Breast epithelium (tissue), 4 donors: ENCODE results near the gene ARMC9. TPM values are rescaled to one million over a fixed set of nuclear protein-coding genes. Genes with fewer than 3 reads are reported as not detected.
"Not testable (repeated sequence)": the region's sequence is repeated elsewhere in the genome, so short reads cannot be mapped to it uniquely, and the experiment has no call there.

ENCODE experiments used
- DNase-seq, 2 donors: peaks; one replicate each; pipeline ENCODE4 v3.0.0-alpha.2; 2019; ENCODE audit warnings: low spot score in 2 of 2
- H3K27ac ChIP-seq, 2 donors: fragments of 200-600 bp; sonication (generic) in 1 of 2; one replicate each; pipeline ENCODE4 v1.5.1; 2016 to 2019; ENCODE audit warnings: mild to moderate bottlenecking in 1 of 2
- H3K27me3 ChIP-seq, 2 donors: fragments of 200-600 bp; sonication (generic) in 1 of 2; one replicate each; pipeline versions ENCODE4 v1.5.1 to v1.6.0; 2017 to 2019; ENCODE audit warnings: control low read depth in 1 of 2, mild to moderate bottlenecking in 1 of 2
- H3K36me3 ChIP-seq: fragments of 200-600 bp; one replicate; pipeline ENCODE4 v1.5.1; 2019
- H3K4me1 ChIP-seq, 2 donors: fragments of 200-600 bp; sonication (generic); one replicate each; pipeline ENCODE4 v1.5.1; 2016 to 2019; ENCODE audit warnings: control low read depth in 1 of 2
- H3K4me3 ChIP-seq, 3 donors: fragments of 200-600 bp; sonication (generic); 1 replicate in 2 of 3; 2 replicates in 1 of 3; pipeline ENCODE4 v1.5.1; 2016 to 2019; ENCODE audit warnings: mild to moderate bottlenecking in 3 of 3, moderate library complexity in 2 of 3
- H3K9me3 ChIP-seq, 2 donors: fragments of 200-600 bp; sonication (generic) in 1 of 2; one replicate each; pipeline ENCODE4 v1.5.1; 2016 to 2019; ENCODE audit warnings: control low read depth in 1 of 2
- CTCF ChIP-seq, 3 donors: fragments of 450-650 bp; IDR thresholded peaks; one replicate each; pipeline ENCODE4 v1.5.1; 2016 to 2017; ENCODE audit warnings: antibody characterized with exemption in 3 of 3, mild to moderate bottlenecking in 3 of 3, moderate library complexity in 3 of 3
- POLR2A ChIP-seq: fragments of 450-650 bp; IDR thresholded peaks from one replicate; pipeline ENCODE4 v1.6.1; 2016; ENCODE audit warnings: antibody characterized with exemption, mild to moderate bottlenecking, moderate library complexity
- POLR2AphosphoS5 ChIP-seq, 3 donors: sonication (generic); formaldehyde crosslinking; IDR thresholded peaks; one replicate each; pipeline ENCODE4 v1.6.1; 2017; ENCODE audit warnings: antibody characterized with exemption in 3 of 3
- intact Hi-C: fragments of 100-400 bp; cut with DNase I; formaldehyde crosslinking; loops from one replicate; pipeline ENCODE4 v1.15.1; 2023; ENCODE audit warnings: low total_unique reads
- total RNA-seq, 3 donors: library from RNA; depleted of rRNA; stranded (reverse); fragments of >200 nt; gene quantifications; one replicate each; pipeline ENCODE4 v1.1.0, GENCODE V29; 2016

The ARMC9 gene
- total RNA-seq, 3 donors from 2014 or later, result 4.0 to 20.8 (median 18.0) TPM

- peak; percentile 66 for DNase-seq
- H3K27ac ChIP-seq, result peak overlapping the region; percentile 89 to 98
- TF ChIP-seq POLR2AphosphoS5 (IDR thresholded peaks at IDR 0.05) (peak in 2 of 3 donors; percentile 52 to 53), CTCF (IDR thresholded peaks at IDR 0.05) (no peak), POLR2A (no peak)
- intact Hi-C loops, result no loop called here
- H3K27me3 ChIP-seq, result no peaks in the 10 kb centered on the region
- peak overlapping the region; percentile 35 to 66 (median 47) for H3K4me3 ChIP-seq
- no peaks in the 10 kb centered on the region for H3K36me3 ChIP-seq
- no peaks in the 10 kb centered on the region for H3K9me3 ChIP-seq
- peaks cover 0 to 6% of the 10 kb centered on the region in 2 donors for H3K4me1 ChIP-seq
Measured at GRCh38 chr2:231190531-231191197, 7.8 kb upstream of the ARMC9 start.

GRCh38 chr2:231191896-231192872 lies 6.2 kb upstream of the ARMC9 start:
- H3K27me3 ChIP-seq, result no peaks in the 10 kb centered on the region
- TF ChIP-seq POLR2A, result no peak
- peak in 1 of 3 donors; percentile 57 for TF ChIP-seq CTCF (IDR thresholded peaks at IDR 0.05)
- TF ChIP-seq POLR2AphosphoS5 (IDR thresholded peaks at IDR 0.05), result peak; percentile 18 to 78 (median 61)
- DNase-seq, result peak in 1 of 2 donors; percentile 49
- H3K36me3 ChIP-seq, result no peaks in the 10 kb centered on the region
- H3K27ac ChIP-seq, result peak overlapping the region; percentile 89 to 98
- no peaks in the 10 kb centered on the region for H3K9me3 ChIP-seq
- H3K4me1 ChIP-seq, result peaks cover 0 to 6% of the 10 kb centered on the region in 2 donors
- intact Hi-C loops, result no loop called here
- H3K4me3 ChIP-seq, result peak overlapping the region in 1 of 3 donors; percentile 25

- Histone ChIP-seq H3K4me3 (no peak overlapping the region), H3K27ac (peak overlapping the region in 1 of 2 donors; percentile 98), H3K36me3 (no peaks in the 10 kb centered on the region), H3K9me3 (no peaks in the 10 kb centered on the region), H3K4me1 (peaks cover 0 to 6% of the 10 kb centered on the region in 2 donors), H3K27me3 (no peaks in the 10 kb centered on the region)
- DNase-seq, result no peak
- intact Hi-C loops, result no loop called here
- TF ChIP-seq POLR2A (no peak), CTCF (IDR thresholded peaks at IDR 0.05) (no peak), POLR2AphosphoS5 (IDR thresholded peaks at IDR 0.05) (no peak)
Measured at GRCh38 chr2:231193216-231193615, 5.2 kb upstream of the ARMC9 start.

GRCh38 chr2:231196592-231196991 lies 1.8 kb upstream of the ARMC9 start:
- intact Hi-C loops, result no loop called here
- H3K27ac ChIP-seq, result no peak overlapping the region
- TF ChIP-seq CTCF (IDR thresholded peaks at IDR 0.05), result no peak
- TF ChIP-seq POLR2AphosphoS5 (IDR thresholded peaks at IDR 0.05), result no peak
- no peak for TF ChIP-seq POLR2A
- peaks cover 0 to 2% of the 10 kb centered on the region in 2 donors for H3K4me1 ChIP-seq
- H3K4me3 ChIP-seq, result no peak overlapping the region
- no peaks in the 10 kb centered on the region for H3K27me3 ChIP-seq
- H3K36me3 ChIP-seq, result no peaks in the 10 kb centered on the region
- DNase-seq, result no peak
- no peaks in the 10 kb centered on the region for H3K9me3 ChIP-seq

GRCh38 chr2:231197196-231197595 lies 1.2 kb upstream of the ARMC9 start:
- DNase-seq, H3K4me3 ChIP-seq, H3K27ac ChIP-seq, H3K4me1 ChIP-seq, intact Hi-C loops, H3K27me3 ChIP-seq, H3K9me3 ChIP-seq, H3K36me3 ChIP-seq: not testable (repeated sequence)
